Measurements from ENCODE around the gene COPZ1.

COPZ1 gene

DNA sequence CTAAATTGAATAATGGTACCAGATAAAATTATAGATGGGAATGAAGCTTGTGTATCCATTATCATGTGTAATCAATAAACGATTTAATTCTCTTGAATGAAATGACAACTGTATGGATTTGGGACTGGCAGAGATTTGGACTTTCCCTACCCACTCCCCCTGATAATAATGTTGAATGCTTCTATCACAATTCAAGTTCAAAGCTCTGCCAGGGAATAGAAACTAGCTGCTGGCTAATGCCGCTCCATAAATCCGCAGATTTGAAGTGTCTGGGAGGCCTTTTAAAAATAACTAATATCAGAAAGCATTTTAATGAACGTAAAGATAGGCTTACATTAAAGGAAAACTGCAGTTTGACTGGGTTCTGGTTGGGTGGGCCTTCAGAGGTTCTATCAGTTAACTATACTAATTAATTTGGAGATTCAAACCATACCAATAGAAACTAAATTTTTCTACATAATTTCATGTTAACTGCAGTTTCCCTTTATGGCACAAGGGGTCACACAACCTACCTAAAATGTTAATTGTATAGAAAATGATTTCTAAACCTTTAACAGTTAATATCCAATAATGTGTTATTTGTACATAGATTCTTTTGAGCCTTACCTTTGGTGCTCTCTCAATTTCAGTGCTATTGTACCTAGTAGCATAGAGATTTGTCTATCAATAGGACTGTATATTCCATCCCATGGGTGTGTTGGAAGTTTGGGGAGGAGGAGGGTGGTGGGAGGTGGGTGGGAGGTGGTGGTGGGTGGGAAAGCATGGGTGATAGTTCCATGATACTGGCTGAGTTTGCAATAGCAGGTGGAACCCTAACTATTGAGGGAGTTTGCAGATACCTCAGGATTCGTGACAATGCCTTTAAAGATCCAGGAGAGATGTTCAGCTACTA is 39.5 kb upstream of the COPZ1 start:
- Histone ChIP-seq H3K9ac (ENCODE audit: low read depth, low read length) (no peak overlapping the region; the same call in 1 of the 2 replicates), H3K36me3 (ENCODE audit: insufficient read depth, low read depth, low read length) (peaks cover 77% of the 10 kb centered on the region), H3K27ac (ENCODE audit: low read length) (no peak overlapping the region), H3K4me1 (ENCODE audit: insufficient read depth, low read length) (peaks cover 10% of the 10 kb centered on the region; the same call in 1 of the 2 replicates), H3K4me3 (ENCODE audit: low read length) (peak overlapping the region; percentile 53), H3K9me3 (ENCODE audit: insufficient read depth, low read depth, low read length) (no peaks in the 10 kb centered on the region), H3K27me3 (ENCODE audit: insufficient read depth, low read length) (no peaks in the 10 kb centered on the region)

GRCh38 chr12:54286042-54287030 is 38.6 kb upstream of the COPZ1 start:
- H3K27ac ChIP-seq (ENCODE audit: low read length), result no peak overlapping the region
- peaks cover 10% of the 10 kb centered on the region; the same call in 1 of the 2 replicates for H3K4me1 ChIP-seq (ENCODE audit: insufficient read depth, low read length)
- H3K4me3 ChIP-seq (ENCODE audit: low read length), result no peak overlapping the region
- no peaks in the 10 kb centered on the region for H3K27me3 ChIP-seq (ENCODE audit: insufficient read depth, low read length)
- H3K9ac ChIP-seq (ENCODE audit: low read depth, low read length), result no peak overlapping the region; the same call in 1 of the 2 replicates
- H3K9me3 ChIP-seq (ENCODE audit: insufficient read depth, low read depth, low read length), result no peaks in the 10 kb centered on the region
- H3K36me3 ChIP-seq (ENCODE audit: insufficient read depth, low read depth, low read length), result peaks cover 70% of the 10 kb centered on the region

DNA sequence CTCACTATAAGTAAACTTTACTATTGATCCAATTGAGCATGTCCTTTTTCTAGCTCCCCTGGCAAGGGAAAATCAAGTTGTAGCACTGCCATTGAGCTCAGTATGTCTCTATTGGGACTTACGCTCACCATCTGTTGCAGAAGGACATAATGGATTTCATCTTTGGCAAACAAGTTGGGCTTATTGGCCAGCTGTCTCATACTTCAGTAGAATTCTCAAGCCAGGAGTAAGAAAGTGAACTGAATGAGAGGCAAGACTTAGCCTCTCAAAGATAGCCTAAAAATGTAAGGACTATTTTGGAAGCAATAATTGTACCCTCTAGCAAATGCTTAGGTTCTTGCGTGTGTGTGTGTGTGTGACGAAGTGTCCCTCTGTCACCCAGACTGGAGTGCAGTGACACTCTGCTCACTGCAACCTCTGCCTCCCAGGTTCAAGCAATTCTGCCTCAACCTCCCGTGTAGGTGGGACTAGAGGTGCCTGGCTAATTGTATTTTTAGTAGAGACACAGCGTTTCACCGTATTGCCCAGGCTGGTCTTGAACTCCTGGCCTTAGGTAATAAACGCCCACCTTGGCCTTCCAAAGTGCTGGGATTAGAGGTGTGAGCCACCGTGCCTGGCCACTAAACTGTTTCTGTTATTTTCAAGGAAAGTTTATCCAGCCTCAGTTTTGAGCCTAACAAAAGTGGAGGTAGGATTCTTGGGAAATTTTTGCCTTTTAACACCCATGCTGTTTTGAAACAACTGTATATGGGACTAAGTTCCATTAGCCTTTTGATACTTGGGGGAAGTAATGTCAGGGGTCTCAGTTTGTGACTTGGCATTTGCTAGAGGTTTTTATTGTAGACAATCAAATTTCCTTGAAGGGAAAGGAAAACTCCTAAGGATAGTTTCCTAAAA is 37.4 kb upstream of the COPZ1 start:
- H3K36me3 ChIP-seq (ENCODE audit: insufficient read depth, low read depth, low read length), result peaks cover 58% of the 10 kb centered on the region
- H3K27ac ChIP-seq (ENCODE audit: low read length), result no peak overlapping the region
- H3K4me3 ChIP-seq (ENCODE audit: low read length), result no peak overlapping the region
- no peaks in the 10 kb centered on the region for H3K27me3 ChIP-seq (ENCODE audit: insufficient read depth, low read length)
- no peak overlapping the region for H3K9ac ChIP-seq (ENCODE audit: low read depth, low read length)
- H3K9me3 ChIP-seq (ENCODE audit: insufficient read depth, low read depth, low read length), result no peaks in the 10 kb centered on the region
- peaks cover 9% of the 10 kb centered on the region; the same call in 1 of the 2 replicates for H3K4me1 ChIP-seq (ENCODE audit: insufficient read depth, low read length)

- no peaks in the 10 kb centered on the region for H3K9me3 ChIP-seq (ENCODE audit: insufficient read depth, low read depth, low read length)
- H3K9ac ChIP-seq (ENCODE audit: low read depth, low read length), result no peak overlapping the region
- no peaks in the 10 kb centered on the region for H3K27me3 ChIP-seq (ENCODE audit: insufficient read depth, low read length)
- H3K4me3 ChIP-seq (ENCODE audit: low read length), result no peak overlapping the region
- H3K27ac ChIP-seq (ENCODE audit: low read length), result no peak overlapping the region
- H3K36me3 ChIP-seq (ENCODE audit: insufficient read depth, low read depth, low read length), result peaks cover 10% of the 10 kb centered on the region
- no peaks in the 10 kb centered on the region for H3K4me1 ChIP-seq (ENCODE audit: insufficient read depth, low read length)
Observed at GRCh38 chr12:54292083-54292930, 32.6 kb upstream of the COPZ1 start.

DNA sequence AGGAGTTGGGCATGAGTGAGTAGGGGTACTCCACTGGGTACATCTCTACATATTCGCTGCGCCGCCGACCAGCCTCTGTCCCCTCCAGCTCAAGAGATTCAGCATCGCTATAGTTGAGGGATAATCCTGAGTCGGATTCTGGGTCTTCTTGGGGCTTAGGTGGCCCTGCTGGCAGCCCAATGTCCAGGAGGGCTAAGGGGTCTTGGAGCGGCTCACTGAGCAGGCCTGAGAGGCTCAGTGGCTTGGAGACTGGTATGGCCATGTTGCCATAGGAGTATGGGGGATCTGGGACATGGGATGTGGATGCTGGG is 32.0 kb upstream of the COPZ1 start:
- H3K27me3 ChIP-seq (ENCODE audit: insufficient read depth, low read length), result no peaks in the 10 kb centered on the region
- H3K4me3 ChIP-seq (ENCODE audit: low read length), result no peak overlapping the region
- H3K36me3 ChIP-seq (ENCODE audit: insufficient read depth, low read depth, low read length), result peaks cover 4% of the 10 kb centered on the region
- no peaks in the 10 kb centered on the region for H3K9me3 ChIP-seq (ENCODE audit: insufficient read depth, low read depth, low read length)
- H3K9ac ChIP-seq (ENCODE audit: low read depth, low read length), result no peak overlapping the region
- no peaks in the 10 kb centered on the region for H3K4me1 ChIP-seq (ENCODE audit: insufficient read depth, low read length)
- no peak overlapping the region for H3K27ac ChIP-seq (ENCODE audit: low read length)

DNA sequence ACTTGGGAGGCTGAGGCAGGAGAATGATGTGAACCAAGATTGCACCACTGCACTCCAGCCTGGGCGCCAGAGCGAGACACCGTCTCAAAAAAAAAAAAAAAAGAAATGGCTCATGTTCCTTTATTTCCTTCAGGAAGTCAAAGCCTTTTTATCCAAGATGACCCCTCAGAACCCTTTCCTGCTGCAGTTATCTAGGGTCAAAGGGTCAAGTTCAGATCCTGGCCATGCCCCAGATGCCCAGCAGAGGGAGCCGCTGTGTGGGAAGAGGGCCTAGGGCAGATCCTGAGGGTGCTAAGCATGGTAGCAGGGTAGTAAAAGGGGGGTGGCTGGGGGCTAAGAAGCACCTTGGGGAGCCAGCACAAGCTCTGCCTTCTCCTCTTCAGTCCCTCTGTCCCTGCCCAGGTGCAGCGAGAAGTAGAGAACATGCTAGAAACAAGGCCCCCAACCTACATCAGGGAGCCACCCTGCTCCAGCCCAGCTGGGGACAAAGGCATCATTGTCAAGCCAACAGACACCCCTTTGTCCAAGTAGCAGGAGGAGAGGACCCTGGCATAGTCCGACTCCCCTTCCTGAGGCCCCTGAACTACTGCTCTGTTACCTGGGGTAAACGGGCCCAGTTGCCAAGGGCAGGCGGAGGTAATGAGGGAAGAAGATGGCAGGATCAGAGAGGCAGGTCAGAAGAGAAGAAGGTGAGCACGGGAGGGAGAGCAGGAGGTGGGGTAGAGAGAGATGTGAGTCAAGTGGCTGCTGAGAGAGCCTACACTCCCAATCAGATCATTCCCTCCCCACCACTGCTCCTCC is 30.6 kb upstream of the COPZ1 start:
- Histone ChIP-seq H3K9ac (ENCODE audit: low read depth, low read length) (no peak overlapping the region), H3K4me1 (ENCODE audit: insufficient read depth, low read length) (no peaks in the 10 kb centered on the region; the same call in 1 of the 2 replicates), H3K27ac (ENCODE audit: low read length) (no peak overlapping the region), H3K4me3 (ENCODE audit: low read length) (no peak overlapping the region), H3K36me3 (ENCODE audit: insufficient read depth, low read depth, low read length) (no peaks in the 10 kb centered on the region), H3K27me3 (ENCODE audit: insufficient read depth, low read length) (peaks cover 4% of the 10 kb centered on the region; the same call in 1 of the 2 replicates), H3K9me3 (ENCODE audit: insufficient read depth, low read depth, low read length) (no peaks in the 10 kb centered on the region)

GRCh38 chr12:54294953-54295566 is 29.9 kb upstream of the COPZ1 start:
- H3K9ac ChIP-seq (ENCODE audit: low read depth, low read length), result no peak overlapping the region

GRCh38 chr12:54296393-54297099 is 28.4 kb upstream of the COPZ1 start:
- peaks cover 15% of the 10 kb centered on the region for H3K4me1 ChIP-seq (ENCODE audit: insufficient read depth, low read length)
- H3K27ac ChIP-seq (ENCODE audit: low read length), result no peak overlapping the region
- H3K9ac ChIP-seq (ENCODE audit: low read depth, low read length), result no peak overlapping the region
- H3K9me3 ChIP-seq (ENCODE audit: insufficient read depth, low read depth, low read length), result no peaks in the 10 kb centered on the region
- H3K4me3 ChIP-seq (ENCODE audit: low read length), result no peak overlapping the region
- no peaks in the 10 kb centered on the region for H3K36me3 ChIP-seq (ENCODE audit: insufficient read depth, low read depth, low read length)
- H3K27me3 ChIP-seq (ENCODE audit: insufficient read depth, low read length), result peaks cover 16% of the 10 kb centered on the region

More at GRCh38 chr12:54294953-54295566, 29.9 kb upstream of the COPZ1 start:
- Histone ChIP-seq H3K27ac (ENCODE audit: low read length) (no peak overlapping the region), H3K4me3 (ENCODE audit: low read length) (no peak overlapping the region), H3K27me3 (ENCODE audit: insufficient read depth, low read length) (peaks cover 12% of the 10 kb centered on the region), H3K9me3 (ENCODE audit: insufficient read depth, low read depth, low read length) (no peaks in the 10 kb centered on the region), H3K36me3 (ENCODE audit: insufficient read depth, low read depth, low read length) (no peaks in the 10 kb centered on the region), H3K4me1 (ENCODE audit: insufficient read depth, low read length) (peaks cover 6% of the 10 kb centered on the region)

- Histone ChIP-seq H3K36me3 (ENCODE audit: insufficient read depth, low read depth, low read length) (no peaks in the 10 kb centered on the region), H3K4me1 (ENCODE audit: insufficient read depth, low read length) (peaks cover 27% of the 10 kb centered on the region), H3K27ac (ENCODE audit: low read length) (no peak overlapping the region), H3K9me3 (ENCODE audit: insufficient read depth, low read depth, low read length) (no peaks in the 10 kb centered on the region), H3K27me3 (ENCODE audit: insufficient read depth, low read length) (peaks cover 16% of the 10 kb centered on the region), H3K4me3 (ENCODE audit: low read length) (no peak overlapping the region), H3K9ac (ENCODE audit: low read depth, low read length) (no peak overlapping the region)
Observed at GRCh38 chr12:54298904-54299303, 26.0 kb upstream of the COPZ1 start.

Measured in iPS-20b (cell line).